ENCODE data around the gene CLEC4D. TPM values are rescaled to one million over a fixed set of nuclear protein-coding genes. Genes with fewer than 3 reads are reported as not detected.
"Not testable (repeated sequence)": the region's sequence is repeated elsewhere in the genome, so short reads cannot be mapped to it uniquely, and the experiment has no call there.

The CLEC4D gene
- polyA plus RNA-seq, 1 donor (not counting 4 experiments of a cell fraction or from before 2014, with no cell fraction given), result not detected

GRCh38 chr12:8493084-8493483 is 20.2 kb upstream of the CLEC4D start:
- dilution Hi-C loops (cut with MboI; ENCODE audit: extremely low pct_ligation_motif_present, low sequenced_read_pairs), result no loop called here
- Histone ChIP-seq H3K9me3 (ENCODE audit: control insufficient read depth, low read depth, low read length) (no peaks in the 10 kb centered on the region), H3K4me2 (ENCODE audit: control insufficient read depth, extremely low read depth, insufficient read depth, low read depth, low read length) (no peak overlapping the region), H3K27ac (ENCODE audit: control insufficient read depth, insufficient read depth, low read length) (no peak overlapping the region), H2AFZ (ENCODE audit: control insufficient read depth, low read length) (no peak overlapping the region), H4K20me1 (ENCODE audit: control insufficient read depth, extremely low read depth, insufficient read depth, low read length) (no peaks in the 10 kb centered on the region), H3K9ac (ENCODE audit: control insufficient read depth, extremely low read depth, insufficient read depth, low read length) (no peak overlapping the region), H3K4me3 (ENCODE audit: control insufficient read depth in 2 of 3, extremely low read depth in 1 of 3, insufficient read depth in 2 of 3, low read depth in 1 of 3, low read length in 3 of 3) (no peak overlapping the region), H3K36me3 (ENCODE audit: control insufficient read depth in 2 of 2, extremely low read depth in 1 of 2, insufficient read depth in 2 of 2, low read length in 2 of 2) (no peaks in the 10 kb centered on the region), H3K9me1 (ENCODE audit: control insufficient read depth, extremely low read depth, insufficient read depth, low read length) (no peaks in the 10 kb centered on the region), H3K27me3 (ENCODE audit: control insufficient read depth, extremely low read depth, insufficient read depth, low read length) (no peaks in the 10 kb centered on the region), H3K79me2 (ENCODE audit: control insufficient read depth, insufficient read depth, low read length) (no peaks in the 10 kb centered on the region), H3K4me1 (ENCODE audit: control insufficient read depth, extremely low read depth, insufficient read depth, low read length) (no peaks in the 10 kb centered on the region)
- DNase-seq (ENCODE audit: low read depth, low spot score) (no peak), FAIRE-seq (no peak)
- TF ChIP-seq EZH2 (IDR thresholded peaks at IDR 0.05; ENCODE audit: low read length), result no peak
- no peak for TF ChIP-seq CTCF (optimal IDR thresholded peaks at IDR 0.05 in 1 of 3, IDR thresholded peaks at IDR 0.05 in 1 of 3, conservative IDR thresholded peaks at IDR 0.05 in 1 of 3; ENCODE audit: extremely low read depth in 1 of 3, insufficient read depth in 2 of 3, low read length in 3 of 3)

GRCh38 chr12:8495671-8496070 is 17.6 kb upstream of the CLEC4D start:
- H3K9me3 ChIP-seq (ENCODE audit: control insufficient read depth, low read depth, low read length); dilution Hi-C loops (cut with MboI; ENCODE audit: extremely low pct_ligation_motif_present, low sequenced_read_pairs); H3K4me3 ChIP-seq (ENCODE audit: control insufficient read depth in 2 of 3, extremely low read depth in 1 of 3, insufficient read depth in 2 of 3, low read depth in 1 of 3, low read length in 3 of 3); H3K36me3 ChIP-seq (ENCODE audit: control insufficient read depth in 2 of 2, extremely low read depth in 1 of 2, insufficient read depth in 2 of 2, low read length in 2 of 2); H3K4me1 ChIP-seq (ENCODE audit: control insufficient read depth, extremely low read depth, insufficient read depth, low read length); FAIRE-seq; H3K27me3 ChIP-seq (ENCODE audit: control insufficient read depth, extremely low read depth, insufficient read depth, low read length); DNase-seq (ENCODE audit: low read depth, low spot score); H3K9me1 ChIP-seq (ENCODE audit: control insufficient read depth, extremely low read depth, insufficient read depth, low read length); H3K9ac ChIP-seq (ENCODE audit: control insufficient read depth, extremely low read depth, insufficient read depth, low read length); H3K27ac ChIP-seq (ENCODE audit: control insufficient read depth, insufficient read depth, low read length); H3K79me2 ChIP-seq (ENCODE audit: control insufficient read depth, insufficient read depth, low read length); H3K4me2 ChIP-seq (ENCODE audit: control insufficient read depth, extremely low read depth, insufficient read depth, low read depth, low read length); H4K20me1 ChIP-seq (ENCODE audit: control insufficient read depth, extremely low read depth, insufficient read depth, low read length); H2AFZ ChIP-seq (ENCODE audit: control insufficient read depth, low read length): not testable (repeated sequence)

DNA sequence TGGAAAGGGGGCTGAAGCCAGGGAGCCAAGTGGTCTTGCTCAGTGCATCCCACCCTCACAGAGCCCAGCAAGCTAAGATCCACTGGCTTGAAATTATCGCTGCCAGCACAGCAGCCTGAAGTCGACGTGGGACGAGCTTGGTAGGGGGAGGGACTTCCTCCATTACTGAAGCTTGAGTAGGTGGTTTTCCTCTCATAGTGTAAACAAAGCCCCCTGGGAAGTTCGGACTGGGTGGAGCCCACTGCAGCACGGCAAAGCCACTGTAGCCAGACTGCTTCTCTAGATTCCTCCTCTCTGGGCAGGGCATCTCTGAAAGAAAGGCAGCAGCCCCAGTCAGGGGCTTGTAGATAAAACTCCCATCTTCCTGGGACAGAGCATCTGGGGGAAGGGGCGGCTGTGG is 17.2 kb upstream of the CLEC4D start:
- H3K79me2 ChIP-seq (ENCODE audit: control insufficient read depth, insufficient read depth, low read length); FAIRE-seq; H3K36me3 ChIP-seq (ENCODE audit: control insufficient read depth in 2 of 2, extremely low read depth in 1 of 2, insufficient read depth in 2 of 2, low read length in 2 of 2); H3K27me3 ChIP-seq (ENCODE audit: control insufficient read depth, extremely low read depth, insufficient read depth, low read length); H3K9me3 ChIP-seq (ENCODE audit: control insufficient read depth, low read depth, low read length); H3K4me3 ChIP-seq (ENCODE audit: control insufficient read depth in 2 of 3, extremely low read depth in 1 of 3, insufficient read depth in 2 of 3, low read depth in 1 of 3, low read length in 3 of 3); H3K4me2 ChIP-seq (ENCODE audit: control insufficient read depth, extremely low read depth, insufficient read depth, low read depth, low read length); dilution Hi-C loops (cut with MboI; ENCODE audit: extremely low pct_ligation_motif_present, low sequenced_read_pairs); H4K20me1 ChIP-seq (ENCODE audit: control insufficient read depth, extremely low read depth, insufficient read depth, low read length); H2AFZ ChIP-seq (ENCODE audit: control insufficient read depth, low read length); H3K9me1 ChIP-seq (ENCODE audit: control insufficient read depth, extremely low read depth, insufficient read depth, low read length); H3K4me1 ChIP-seq (ENCODE audit: control insufficient read depth, extremely low read depth, insufficient read depth, low read length); H3K9ac ChIP-seq (ENCODE audit: control insufficient read depth, extremely low read depth, insufficient read depth, low read length); H3K27ac ChIP-seq (ENCODE audit: control insufficient read depth, insufficient read depth, low read length); DNase-seq (ENCODE audit: low read depth, low spot score): not testable (repeated sequence)

Measured in keratinocyte (primary cell).